T1000 (cell line): ENCODE measurements around the gene B4GALNT4.
"Not testable (repeated sequence)": the region's sequence is repeated elsewhere in the genome, so short reads cannot be mapped to it uniquely, and the experiment has no call there.

Experiments used
- DNase-seq: peaks from one replicate; lab custom pipeline; 2025; ENCODE audit warnings: mixed read lengths; lab: John Stamatoyannopoulos, UW

Gene B4GALNT4

GRCh38 chr11:393219-394033 is 24.1 kb downstream of the B4GALNT4 start:
- peak; percentile 86 for DNase-seq

GRCh38 chr11:394034-394857 is 24.9 kb downstream of the B4GALNT4 start, which contains the start of gene PKP3:
Gene PKP3 (plus strand): TSS chr11:394209. CDS start chr11:394293, 84 bp downstream.
- DNase-seq = no peak

- DNase-seq = no peak
Measured at GRCh38 chr11:394858-395655, 25.8 kb downstream of the B4GALNT4 start.

GRCh38 chr11:395866-396265 is 26.6 kb downstream of the B4GALNT4 start:
- no peak for DNase-seq

GRCh38 chr11:396511-396947 is 27.2 kb downstream of the B4GALNT4 start:
- DNase-seq = no peak

- no peak for DNase-seq
Measured at GRCh38 chr11:396948-397548, 27.7 kb downstream of the B4GALNT4 start.

- DNase-seq = peak; percentile 14
Measured at GRCh38 chr11:398826-399225, 29.5 kb downstream of the B4GALNT4 start.

GRCh38 chr11:399731-400211 is 30.5 kb downstream of the B4GALNT4 start:
- DNase-seq = peak; percentile 37

GRCh38 chr11:400241-400689 is 31.0 kb downstream of the B4GALNT4 start:
- no peak for DNase-seq

- DNase-seq = not testable (repeated sequence)
Measured at GRCh38 chr11:401196-401595, 31.9 kb downstream of the B4GALNT4 start.

GRCh38 chr11:403021-403760 is 33.9 kb downstream of the B4GALNT4 start:
- no peak for DNase-seq

- no peak for DNase-seq
Measured at GRCh38 chr11:403761-404431, 34.6 kb downstream of the B4GALNT4 start.

- no peak for DNase-seq
Measured at GRCh38 chr11:404551-405264, 35.4 kb downstream of the B4GALNT4 start.

- DNase-seq = no peak
Measured at GRCh38 chr11:405323-405953, 36.1 kb downstream of the B4GALNT4 start.

- DNase-seq = no peak
Measured at GRCh38 chr11:405954-406795, 36.9 kb downstream of the B4GALNT4 start.

- peak; percentile 63 for DNase-seq
Measured at GRCh38 chr11:406796-407650, 37.7 kb downstream of the B4GALNT4 start.

GRCh38 chr11:407651-408123 is 38.4 kb downstream of the B4GALNT4 start:
- no peak for DNase-seq
